Inflammatory macrophage treated with lipopolysaccharide for 4 hours (primary cell): Measurements from ENCODE around the gene MMP24.
"Not testable (repeated sequence)": the region's sequence is repeated elsewhere in the genome, so short reads cannot be mapped to it uniquely, and the experiment has no call there.

Source experiments
- DNase-seq: peaks from one replicate; pipeline ENCODE4 v3.0.0-alpha.2; 2020

Gene MMP24

GRCh38 chr20:35223941-35224340, 2.5 kb upstream of the MMP24 start:
- no peak for DNase-seq

GRCh38 chr20:35224536-35224935, 2.0 kb upstream of the MMP24 start:
- no peak for DNase-seq

- no peak for DNase-seq
Observed at GRCh38 chr20:35225319-35226125, 968 bp upstream of the MMP24 start.

GRCh38 chr20:35226884-35227681, 593 bp downstream of the MMP24 start:
- peak; percentile 21 for DNase-seq

- DNase-seq: no peak
Observed at GRCh38 chr20:35232575-35232974, 6.1 kb downstream of the MMP24 start.

DNA sequence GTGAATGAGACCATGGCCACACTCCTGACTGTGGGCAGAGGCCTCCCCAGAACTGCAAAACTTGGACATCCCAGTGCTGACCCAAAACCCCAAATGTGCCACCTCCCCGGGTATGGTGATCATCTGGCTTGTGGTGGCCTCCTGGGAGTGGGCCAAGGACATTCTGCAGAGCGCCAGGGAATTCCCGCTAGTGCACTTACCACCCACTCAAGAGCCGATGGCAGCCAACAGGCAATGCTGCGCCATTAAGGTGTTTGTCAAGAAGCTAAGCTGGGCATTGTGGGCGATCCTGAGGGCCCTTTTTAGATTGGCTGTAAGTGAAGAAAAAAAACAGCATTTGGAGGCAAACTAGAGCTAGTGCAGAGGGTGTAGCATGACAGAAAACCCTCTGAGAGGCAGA, 9.4 kb downstream of the MMP24 start:
- DNase-seq: no peak

- no peak for DNase-seq
Observed at GRCh38 chr20:35237486-35237885, 11.0 kb downstream of the MMP24 start.

GRCh38 chr20:35238170-35238569, 11.7 kb downstream of the MMP24 start:
- peak; percentile 44 for DNase-seq

DNA sequence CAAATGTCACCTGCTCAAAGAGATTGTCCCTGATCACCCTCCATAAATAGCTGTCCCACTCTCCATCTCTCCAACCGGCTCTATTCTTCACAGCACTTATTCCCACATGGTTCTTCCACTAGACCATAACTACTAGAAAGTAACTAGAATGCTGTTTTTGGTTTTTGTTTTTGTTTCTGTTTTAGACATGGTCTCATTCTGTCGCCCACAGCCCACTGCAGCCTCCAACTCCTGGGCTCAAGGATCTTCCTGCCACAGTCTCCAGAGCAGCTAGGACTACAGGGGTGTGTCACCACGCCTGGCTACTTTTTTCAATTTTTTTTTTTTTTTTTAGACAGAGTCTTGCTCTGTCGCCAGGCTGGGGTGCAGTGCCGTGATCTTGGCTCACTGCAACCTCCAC, 12.2 kb downstream of the MMP24 start:
- DNase-seq: peak; percentile 68

DNA sequence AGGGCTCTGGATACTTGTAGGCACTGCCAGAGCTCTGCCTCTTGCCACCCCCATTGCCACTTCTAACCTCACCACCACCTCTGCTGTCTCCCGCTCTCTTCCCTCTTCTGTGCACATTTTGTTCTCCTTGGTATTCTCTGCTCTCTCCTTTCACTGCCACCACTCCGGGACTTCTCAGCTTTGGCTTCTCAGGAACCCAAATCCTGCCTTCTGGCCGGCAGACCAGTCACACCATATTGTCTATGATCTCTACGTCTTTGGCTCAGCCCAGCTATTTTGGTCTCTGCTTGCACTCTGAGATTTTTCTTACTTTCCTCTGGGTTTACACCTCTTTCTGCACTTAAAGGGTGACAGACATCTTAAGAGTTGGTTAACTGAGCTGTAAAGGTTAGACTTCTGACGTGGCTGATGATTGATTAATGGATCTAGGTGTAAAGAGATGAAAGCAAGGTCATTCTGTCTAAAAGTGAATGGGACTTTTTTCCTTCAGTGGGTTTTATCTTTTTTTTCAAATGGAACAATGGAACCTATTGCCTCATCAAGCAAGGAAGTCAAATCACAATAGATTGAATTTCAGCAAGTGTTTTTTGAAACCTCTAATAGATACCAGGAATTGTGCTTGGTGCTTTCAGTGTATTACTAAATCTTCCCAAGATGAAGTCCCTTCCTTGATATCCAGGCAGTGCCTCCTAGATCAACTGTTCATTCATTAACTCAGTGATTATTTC, 13.8 kb downstream of the MMP24 start:
- DNase-seq: no peak

- no peak for DNase-seq
Observed at GRCh38 chr20:35240811-35241293, 14.4 kb downstream of the MMP24 start.

GRCh38 chr20:35243317-35243716, 16.8 kb downstream of the MMP24 start:
- DNase-seq: no peak

DNA sequence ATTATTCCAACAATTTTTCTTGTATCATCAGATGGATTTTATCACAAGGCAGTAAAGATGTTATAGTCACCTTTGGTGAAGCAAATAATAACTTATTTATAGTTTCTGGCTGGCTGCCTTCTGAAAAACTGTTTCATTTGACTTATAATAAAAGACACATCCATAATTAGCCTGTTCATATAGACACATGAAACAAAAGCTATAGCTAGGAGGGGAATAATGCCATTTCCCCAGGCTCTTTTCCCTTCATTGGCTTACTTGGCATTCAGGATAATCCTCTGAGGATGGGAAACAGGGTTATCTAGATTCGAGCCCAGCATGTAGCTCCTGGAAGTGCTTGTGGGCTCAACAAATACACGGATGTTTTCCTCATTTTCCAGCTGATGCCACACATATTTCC, 17.5 kb downstream of the MMP24 start:
- no peak for DNase-seq

DNA sequence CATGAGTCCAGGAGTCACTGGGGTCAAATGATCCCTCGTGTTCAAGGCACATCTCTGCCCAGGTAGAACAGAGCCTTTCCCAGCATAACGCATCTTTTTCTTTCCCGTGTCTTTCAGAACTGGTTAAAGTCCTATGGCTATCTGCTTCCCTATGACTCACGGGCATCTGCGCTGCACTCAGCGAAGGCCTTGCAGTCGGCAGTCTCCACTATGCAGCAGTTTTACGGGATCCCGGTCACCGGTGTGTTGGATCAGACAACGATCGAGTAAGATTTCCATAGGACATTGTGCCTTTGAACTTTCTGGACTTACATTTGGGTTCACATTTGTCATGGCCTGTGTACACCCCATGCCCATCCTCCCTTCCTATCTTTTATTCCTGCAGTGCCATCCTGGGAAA, 20.2 kb downstream of the MMP24 start:
- DNase-seq: no peak

- DNase-seq: no peak
Observed at GRCh38 chr20:35248641-35249475, 22.4 kb downstream of the MMP24 start.

DNA sequence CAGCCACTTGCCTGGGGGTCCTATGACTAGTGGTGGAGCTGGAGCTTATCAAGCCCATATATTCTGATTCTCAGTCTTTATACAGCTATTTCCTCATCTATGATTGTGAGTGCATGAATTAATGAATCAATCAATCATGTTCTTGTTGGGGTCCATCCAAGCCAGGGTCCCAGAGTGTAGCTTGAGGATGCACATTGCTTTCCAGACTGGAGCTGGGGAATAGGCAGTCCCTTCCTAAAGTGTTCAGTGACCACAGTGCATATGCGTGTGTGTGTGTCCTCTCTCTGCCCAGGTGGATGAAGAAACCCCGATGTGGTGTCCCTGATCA, 25.1 kb downstream of the MMP24 start:
- DNase-seq: no peak

- no peak for DNase-seq
Observed at GRCh38 chr20:35252037-35252461, 25.6 kb downstream of the MMP24 start.

- DNase-seq: not testable (repeated sequence)
Observed at GRCh38 chr20:35252598-35252997, 26.1 kb downstream of the MMP24 start.

GRCh38 chr20:35253010-35253409, 26.5 kb downstream of the MMP24 start:
- DNase-seq: no peak

DNA sequence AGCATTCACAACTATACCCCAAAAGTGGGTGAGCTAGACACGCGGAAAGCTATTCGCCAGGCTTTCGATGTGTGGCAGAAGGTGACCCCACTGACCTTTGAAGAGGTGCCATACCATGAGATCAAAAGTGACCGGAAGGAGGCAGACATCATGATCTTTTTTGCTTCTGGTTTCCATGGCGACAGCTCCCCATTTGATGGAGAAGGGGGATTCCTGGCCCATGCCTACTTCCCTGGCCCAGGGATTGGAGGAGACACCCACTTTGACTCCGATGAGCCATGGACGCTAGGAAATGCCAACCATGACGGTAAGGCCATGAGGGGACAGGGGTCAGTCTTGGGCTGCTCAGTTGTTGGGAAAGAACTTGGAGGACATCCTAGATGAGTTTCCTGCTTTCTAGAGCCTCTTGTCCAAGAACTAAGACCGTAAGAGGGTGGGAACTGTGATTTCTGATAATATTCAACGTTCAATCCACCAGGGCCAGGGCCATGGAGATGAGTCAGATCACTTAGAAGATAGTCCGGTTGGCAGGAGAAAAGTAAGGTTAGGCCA, 28.0 kb downstream of the MMP24 start:
- DNase-seq: no peak

GRCh38 chr20:35257175-35257909, 30.9 kb downstream of the MMP24 start:
- DNase-seq: no peak

DNA sequence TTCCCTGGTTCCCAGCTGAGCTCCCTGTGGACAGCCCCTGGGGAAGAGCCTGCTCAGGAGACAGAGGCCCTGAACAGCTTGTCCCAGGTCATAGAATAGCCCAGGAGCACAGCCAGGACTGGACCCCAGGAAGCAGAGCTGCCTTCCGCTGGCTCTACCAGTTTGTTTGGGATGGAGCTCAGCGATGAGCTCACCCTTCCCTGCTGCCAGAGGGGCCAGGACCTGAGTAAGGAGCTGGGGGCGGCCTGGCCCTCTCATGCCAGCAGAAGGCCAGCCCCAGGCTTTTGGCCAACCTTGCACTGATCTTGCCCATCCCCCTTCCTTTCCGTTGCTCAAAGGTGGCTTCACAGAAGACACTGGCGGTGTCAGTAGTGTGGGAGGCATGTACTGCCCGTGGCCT, 33.9 kb downstream of the MMP24 start:
- DNase-seq: no peak
